ENCODE data around the gene PWP1.

PWP1 gene

DNA sequence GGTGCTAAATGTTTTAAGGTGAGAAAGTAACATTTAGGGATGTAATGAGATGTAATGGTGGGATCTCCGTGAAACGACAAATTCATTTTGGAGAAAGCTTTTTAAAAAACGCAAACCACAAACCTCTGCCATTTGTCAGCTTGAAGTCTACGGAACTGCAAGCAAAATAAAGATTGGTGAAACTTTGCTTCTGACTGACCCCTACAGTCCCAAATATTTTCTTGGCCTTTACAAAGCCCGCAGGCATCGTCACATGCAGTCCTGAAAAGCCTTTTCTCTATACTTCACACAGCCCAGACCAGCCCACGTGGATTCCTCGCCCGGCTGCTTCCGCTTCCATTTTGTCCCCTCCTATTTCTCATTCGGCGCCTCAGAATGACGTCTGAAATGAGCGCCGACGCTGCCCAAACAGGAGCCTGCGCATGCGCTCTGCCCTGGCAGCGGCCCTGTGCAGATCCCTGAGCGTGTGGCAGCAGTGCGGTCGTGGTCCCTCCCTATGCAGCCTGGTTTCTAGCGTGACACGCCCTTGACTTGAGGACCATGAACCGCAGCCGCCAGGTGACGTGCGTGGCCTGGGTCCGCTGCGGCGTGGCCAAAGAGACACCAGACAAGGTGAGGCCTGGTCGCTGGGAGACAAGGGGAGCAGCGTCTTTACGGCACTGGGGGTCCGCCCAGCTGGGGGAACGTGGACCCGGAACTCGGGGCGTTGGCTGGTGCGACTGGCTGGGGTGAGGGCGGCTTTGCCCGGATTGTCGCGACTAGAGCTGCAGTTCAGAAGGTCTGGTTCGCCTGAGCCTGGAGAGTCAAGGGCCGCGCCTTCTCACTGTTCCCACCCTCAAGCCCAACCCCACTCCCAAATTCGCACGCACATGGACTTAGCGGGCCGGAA, at the start of gene PWP1:
Gene PWP1 (plus strand): TSS at position 440 of the 889 bp plus-strand sequence. CDS start 101 bp downstream, at position 541.
- FAIRE-seq (no peak), DNase-seq (ENCODE audit: insufficient read length, low spot score) (peak; percentile 93)

GRCh38 chr12:107641154-107641553, 44.4 kb upstream of the PWP1 start:
- FAIRE-seq (no peak), DNase-seq (ENCODE audit: insufficient read length, low spot score) (no peak)

DNA sequence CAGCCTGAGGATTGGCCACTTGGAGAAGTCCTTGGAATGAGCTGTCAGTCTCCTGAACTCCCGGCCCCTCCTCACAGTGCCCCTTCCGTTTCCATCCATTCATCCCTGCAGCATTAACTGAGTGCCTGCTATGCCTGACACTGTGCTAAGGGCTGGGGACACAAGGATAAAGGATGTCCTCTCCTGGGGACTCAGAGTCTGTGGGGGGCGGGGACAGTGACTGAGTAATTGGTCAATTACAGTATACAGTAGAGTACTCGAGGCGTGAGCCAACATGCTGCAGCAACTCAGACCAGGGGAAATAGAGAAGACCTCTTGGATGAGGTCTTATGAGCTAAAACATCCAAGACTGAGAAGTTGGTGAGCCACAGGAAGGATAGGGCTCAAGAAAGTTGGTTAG, 43.4 kb upstream of the PWP1 start:
- FAIRE-seq (no peak), DNase-seq (ENCODE audit: insufficient read length, low spot score) (no peak)

DNA sequence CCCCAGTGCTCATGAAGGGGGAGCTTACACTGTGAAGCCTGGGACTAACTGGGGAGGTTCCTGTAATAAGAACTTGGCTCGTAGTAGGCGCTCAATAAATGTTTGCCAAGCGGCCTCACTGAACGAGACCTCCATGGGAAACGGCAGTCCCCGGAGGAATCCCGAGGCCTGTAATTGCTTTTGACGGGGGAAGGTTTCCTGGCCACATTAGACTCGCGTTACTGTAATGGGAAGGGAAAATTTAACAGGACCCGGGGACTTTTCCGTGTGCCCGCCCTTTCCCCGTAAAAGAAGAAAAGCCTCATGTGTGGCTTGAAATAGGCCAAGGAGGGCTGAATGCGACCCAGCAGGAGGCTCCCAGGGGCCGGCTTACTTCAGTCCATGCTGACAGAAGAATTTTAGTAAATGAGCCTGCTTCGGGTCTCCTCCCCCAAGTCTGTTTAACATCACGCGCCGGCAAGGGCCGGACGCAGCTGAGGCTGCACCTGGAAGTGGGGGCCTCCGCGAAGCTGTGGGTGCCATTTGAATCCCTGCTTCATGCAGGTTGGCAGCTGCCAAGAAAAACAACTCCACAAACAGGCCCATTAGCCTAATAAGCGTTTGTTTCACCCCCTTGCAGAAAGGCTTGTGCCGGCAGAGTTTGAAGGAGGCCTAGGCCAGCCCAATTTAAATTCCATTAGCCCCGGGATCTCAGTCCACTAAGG, 39.8 kb upstream of the PWP1 start:
- no peak for DNase-seq (ENCODE audit: insufficient read length, low spot score)
- FAIRE-seq = no peak

- DNase-seq (ENCODE audit: insufficient read length, low spot score) (no peak), FAIRE-seq (no peak)
Measured at GRCh38 chr12:107646436-107646835, 39.2 kb upstream of the PWP1 start.

- no peak for DNase-seq (ENCODE audit: insufficient read length, low spot score)
- no peak for FAIRE-seq
Measured at GRCh38 chr12:107649661-107650061, 35.9 kb upstream of the PWP1 start.

- FAIRE-seq = no peak
- DNase-seq (ENCODE audit: insufficient read length, low spot score) = no peak
Measured at GRCh38 chr12:107650977-107651376, 34.6 kb upstream of the PWP1 start.

DNA sequence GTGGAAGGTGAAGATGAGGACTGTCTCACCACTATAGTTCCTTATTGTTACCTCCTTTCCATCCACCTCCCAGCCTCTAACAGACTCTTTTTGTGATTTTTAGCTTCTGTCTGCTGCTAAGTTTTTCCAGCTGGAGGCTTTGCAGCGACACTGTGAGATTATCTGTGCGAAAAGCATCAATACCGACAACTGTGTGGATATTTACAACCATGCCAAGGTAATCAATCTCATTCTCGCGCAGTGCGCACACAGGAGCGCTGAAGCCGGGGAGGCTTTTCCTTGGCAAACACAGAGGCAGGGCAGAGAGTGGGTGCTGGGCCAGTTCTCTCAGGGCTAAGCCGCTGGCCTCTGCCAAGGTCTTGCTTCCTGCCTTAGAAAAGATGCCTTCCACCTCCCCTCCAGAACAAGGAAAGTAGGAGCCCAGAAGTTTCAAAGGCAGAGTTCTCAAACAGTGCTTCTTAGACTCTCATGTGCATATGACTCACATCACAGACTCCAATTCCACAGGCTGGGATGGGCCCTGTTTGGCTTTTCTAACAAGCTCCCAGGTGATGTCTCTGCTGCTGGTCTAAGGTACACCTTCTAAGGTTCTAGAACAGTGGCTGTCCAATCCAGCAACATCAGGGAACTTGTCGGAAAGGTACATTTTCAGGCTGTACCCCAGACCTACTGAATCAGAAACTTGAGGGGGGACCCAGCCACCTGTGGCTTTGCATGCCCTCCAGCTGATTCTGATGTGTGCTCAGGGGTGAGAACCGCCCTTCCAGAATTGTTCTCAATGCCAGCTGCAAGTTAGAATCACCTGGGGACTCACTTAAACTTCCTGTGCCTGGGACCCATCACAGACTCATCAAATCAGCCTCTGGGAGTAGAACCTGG, 33.8 kb upstream of the PWP1 start:
- no peak for DNase-seq (ENCODE audit: insufficient read length, low spot score)
- no peak for FAIRE-seq

DNA sequence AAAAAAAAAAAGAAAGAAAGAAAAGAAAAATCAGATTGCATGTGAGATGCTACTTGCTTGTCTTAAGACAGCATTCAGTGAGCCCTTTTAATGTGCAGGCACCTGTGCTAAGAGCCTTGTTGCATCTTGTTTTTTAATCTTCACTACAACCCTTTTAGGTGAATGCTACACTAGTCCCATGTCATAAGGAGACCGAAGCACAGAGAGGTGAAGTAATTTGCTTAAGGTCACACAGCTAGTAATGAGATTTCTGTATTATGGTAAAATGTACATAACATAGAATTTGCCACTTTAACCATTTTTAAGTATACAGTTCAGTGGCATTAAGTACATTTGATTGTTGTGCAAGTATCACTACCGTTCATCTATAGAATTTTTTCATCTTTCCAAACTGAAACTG, 32.1 kb upstream of the PWP1 start:
- FAIRE-seq = no peak

DNA sequence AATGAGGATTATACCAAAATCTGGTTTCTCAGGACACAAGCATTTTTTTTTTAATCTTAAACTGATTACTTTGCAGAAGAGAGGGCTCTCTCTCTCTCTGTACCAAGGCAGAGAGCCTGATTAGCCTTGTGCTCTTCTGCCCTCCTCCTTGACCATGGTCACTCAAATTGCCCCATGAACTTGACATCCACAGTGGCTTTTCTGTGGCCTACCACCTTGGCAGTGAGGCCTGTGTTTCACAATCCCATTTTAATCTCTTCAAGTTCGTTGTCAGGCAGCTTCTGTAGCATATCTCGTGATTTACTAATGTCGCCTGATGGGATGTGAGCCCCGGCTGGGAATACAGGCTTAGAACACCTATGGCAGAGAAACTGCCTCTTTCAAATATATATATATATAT, 30.7 kb upstream of the PWP1 start:
- DNase-seq (ENCODE audit: insufficient read length, low spot score) (no peak), FAIRE-seq (no peak)

More for the DNA sequence above, 32.1 kb upstream of the PWP1 start:
- DNase-seq (ENCODE audit: insufficient read length, low spot score) = no peak

DNA sequence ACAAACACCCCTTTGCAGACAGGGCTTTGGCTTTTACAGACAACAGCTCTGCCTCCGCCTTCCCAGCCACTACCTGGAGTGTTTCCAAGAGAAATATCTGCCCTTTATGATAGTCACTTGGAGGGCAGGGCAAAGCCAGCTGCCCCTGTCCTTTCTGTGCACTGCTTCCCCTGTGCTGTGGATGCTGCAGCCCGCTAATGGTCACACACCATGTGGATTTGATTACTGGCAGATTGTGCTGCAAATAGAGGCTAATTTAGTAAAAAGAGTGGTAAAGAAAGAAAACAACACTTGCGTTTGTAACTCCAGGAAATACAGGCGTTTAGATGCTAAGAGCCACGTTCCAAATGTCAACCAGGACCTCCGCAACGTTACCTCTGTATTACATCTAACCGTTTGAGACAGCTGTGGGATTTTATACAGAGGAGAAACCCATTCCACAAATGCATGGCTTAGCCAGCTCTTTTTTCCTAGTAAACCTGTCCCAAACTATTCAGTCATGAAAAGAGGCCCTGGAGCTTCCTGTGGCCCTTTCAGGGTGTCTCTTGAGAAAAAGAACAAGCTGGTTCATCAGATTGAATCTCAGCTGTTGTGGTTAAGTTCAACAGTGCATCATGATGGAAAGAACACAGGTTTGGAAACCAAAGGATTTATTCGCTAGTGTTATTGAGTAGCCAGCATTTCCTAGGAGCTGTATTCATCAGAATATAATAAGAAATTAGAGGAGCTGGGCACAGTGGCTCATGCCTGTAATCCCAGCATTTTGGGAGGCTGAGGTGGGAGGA, 30.1 kb upstream of the PWP1 start:
- DNase-seq (ENCODE audit: insufficient read length, low spot score) = no peak
- no peak for FAIRE-seq

DNA sequence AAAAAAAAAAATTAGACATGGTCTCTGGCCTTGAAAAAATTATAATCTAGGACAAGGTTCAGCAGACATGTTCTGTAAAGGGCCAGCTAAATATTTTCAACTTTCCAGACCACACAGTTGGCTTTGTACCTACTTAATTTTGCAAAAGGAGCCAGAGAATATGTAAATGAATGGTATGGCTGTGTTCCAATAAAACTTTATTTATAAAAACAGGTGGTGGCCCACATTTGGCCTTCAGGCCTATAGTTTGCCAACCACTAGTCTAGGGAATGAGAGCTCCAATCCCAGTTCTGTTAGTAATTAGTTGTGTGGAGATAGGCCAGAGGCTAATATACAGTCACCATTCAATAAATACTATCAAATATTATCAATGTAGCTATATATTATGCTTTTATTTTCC, 29.3 kb upstream of the PWP1 start:
- DNase-seq (ENCODE audit: insufficient read length, low spot score) = no peak

DNA sequence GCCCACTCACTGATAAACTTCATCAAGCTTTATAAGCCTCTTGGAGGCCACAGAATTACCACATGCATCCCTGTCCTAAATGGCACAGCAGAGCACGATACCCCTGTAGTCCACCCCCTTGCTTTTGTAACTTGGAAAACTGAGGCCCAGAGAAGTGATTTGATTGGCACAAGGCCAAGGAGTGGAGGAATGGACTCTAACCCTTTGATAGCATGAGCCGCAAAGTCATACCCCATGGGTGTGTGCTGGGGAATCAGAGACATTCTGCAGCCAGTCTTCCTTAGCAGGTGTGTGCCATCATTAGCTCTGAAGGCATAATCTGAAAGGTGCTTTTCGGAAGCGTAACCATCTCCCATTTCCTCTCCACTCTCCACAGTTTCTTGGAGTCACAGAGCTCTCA, 28.5 kb upstream of the PWP1 start:
- DNase-seq (ENCODE audit: insufficient read length, low spot score) (no peak), FAIRE-seq (no peak)

More for the DNA sequence above, 29.3 kb upstream of the PWP1 start:
- FAIRE-seq = no peak

DNA sequence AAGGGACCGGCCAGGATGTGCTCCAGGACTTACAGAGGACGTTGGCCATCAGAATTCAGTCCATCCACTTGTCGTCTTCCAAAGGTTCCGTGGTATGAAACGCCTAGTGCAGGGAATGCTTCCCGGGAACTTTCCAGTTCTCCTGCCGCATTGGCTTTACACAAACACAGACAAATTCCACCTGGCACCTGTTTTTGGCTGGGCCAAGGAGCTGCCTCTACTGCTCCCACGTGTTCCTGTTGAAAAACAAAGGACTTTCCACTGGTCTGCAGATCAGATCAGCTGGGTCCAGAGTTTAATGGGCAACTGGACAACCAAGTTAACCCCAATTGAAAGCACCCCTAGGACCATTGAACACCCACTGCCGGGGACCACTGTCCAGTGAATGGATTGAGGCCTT, 28.0 kb upstream of the PWP1 start:
- no peak for FAIRE-seq
- no peak for DNase-seq (ENCODE audit: insufficient read length, low spot score)

DNA sequence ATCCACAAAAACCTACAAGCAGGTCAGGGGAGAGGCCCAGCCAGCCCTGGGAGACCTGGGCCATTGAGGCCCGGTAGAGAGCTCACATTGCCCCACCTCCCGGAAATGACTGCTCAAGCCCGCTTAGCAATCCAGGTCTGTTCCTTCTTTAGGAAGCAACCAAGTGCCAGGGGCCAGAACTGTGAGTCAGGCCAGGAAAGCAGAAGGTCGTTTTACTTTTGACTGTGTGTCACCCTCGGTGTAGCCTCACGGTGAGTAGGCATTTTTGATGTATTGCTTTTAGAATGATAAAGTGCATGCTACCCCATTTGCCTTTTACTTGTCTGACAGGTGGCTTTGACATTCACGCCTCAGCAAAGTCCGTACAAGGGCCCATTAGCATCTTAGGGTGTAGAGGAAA, 25.4 kb upstream of the PWP1 start:
- no peak for DNase-seq (ENCODE audit: insufficient read length, low spot score)
- FAIRE-seq = no peak

- FAIRE-seq (no peak), DNase-seq (ENCODE audit: insufficient read length, low spot score) (no peak)
Measured at GRCh38 chr12:107660861-107661415, 24.7 kb upstream of the PWP1 start.

DNA sequence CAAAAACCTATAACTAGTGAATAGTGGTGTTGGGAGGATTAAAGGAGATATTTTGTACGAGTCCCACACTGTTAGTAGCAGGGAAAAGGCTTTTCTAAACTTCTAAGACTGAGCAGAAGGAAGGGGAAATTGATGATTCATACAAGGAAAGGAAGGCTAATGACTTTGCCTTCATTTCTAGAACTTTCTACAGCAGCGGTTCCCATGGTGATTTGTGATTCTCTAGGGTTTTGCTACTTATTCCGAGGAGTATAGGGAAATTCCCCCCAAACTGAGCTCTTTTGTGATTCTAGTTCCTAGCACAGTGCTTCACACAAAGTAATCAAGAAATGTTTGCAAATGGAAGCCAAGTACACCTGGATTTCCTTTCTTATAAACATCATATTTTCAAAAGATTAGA, 23.8 kb upstream of the PWP1 start:
- FAIRE-seq (no peak), DNase-seq (ENCODE audit: insufficient read length, low spot score) (no peak)

GRCh38 chr12:107662484-107662883, 23.1 kb upstream of the PWP1 start:
- DNase-seq (ENCODE audit: insufficient read length, low spot score) (no peak), FAIRE-seq (no peak)

- no peak for DNase-seq (ENCODE audit: insufficient read length, low spot score)
- no peak for FAIRE-seq
Measured at GRCh38 chr12:107663277-107663676, 22.3 kb upstream of the PWP1 start.

DNA sequence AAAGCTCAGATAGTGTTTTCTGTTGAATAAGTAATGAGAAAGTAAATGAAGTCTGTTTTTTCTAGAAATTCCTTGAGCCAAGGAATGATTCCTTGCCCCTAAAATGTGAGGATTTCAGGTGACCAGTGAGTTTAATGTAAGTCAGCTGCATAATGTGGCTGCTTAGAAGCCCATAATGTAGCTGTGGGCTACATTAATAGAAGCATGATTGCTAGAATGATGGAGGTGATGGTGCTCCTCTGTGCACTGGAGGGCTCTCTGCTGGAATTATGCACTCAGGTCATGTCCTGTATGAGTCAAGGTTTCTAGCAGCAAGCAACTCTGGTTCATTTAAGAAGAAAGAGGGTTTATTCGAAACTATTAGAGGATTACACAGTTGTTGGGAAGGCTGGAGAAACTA, 19.6 kb upstream of the PWP1 start:
- DNase-seq (ENCODE audit: insufficient read length, low spot score) (no peak), FAIRE-seq (no peak)
